ENCODE results near the gene LBX2.

The LBX2 gene

GRCh38 chr2:74499267-74499939, at the start of gene LBX2:
Gene LBX2, minus strand, starts transcription at chr2:74499603. Its CDS starts 66 bp downstream, at chr2:74499537.
- DNase-seq = no peak

- DNase-seq = no peak
These were observed 49.0 kb upstream of the LBX2 start for GRCh38 chr2:74548285-74548899.

- DNase-seq = no peak
These were observed 46.6 kb upstream of the LBX2 start for GRCh38 chr2:74546004-74546403.

- DNase-seq = no peak
These were observed 45.2 kb upstream of the LBX2 start for GRCh38 chr2:74544634-74545033.

GRCh38 chr2:74542978-74543377, 43.6 kb upstream of the LBX2 start:
- DNase-seq = no peak

GRCh38 chr2:74540291-74540690, 40.9 kb upstream of the LBX2 start:
- DNase-seq = no peak

GRCh38 chr2:74538881-74539339, 39.5 kb upstream of the LBX2 start:
- no peak for DNase-seq

- no peak for DNase-seq
These were observed 37.7 kb upstream of the LBX2 start for GRCh38 chr2:74537140-74537539.

GRCh38 chr2:74536166-74536950, 37.0 kb upstream of the LBX2 start:
- no peak for DNase-seq

GRCh38 chr2:74535440-74535965, 36.1 kb upstream of the LBX2 start:
- no peak for DNase-seq

- no peak for DNase-seq
These were observed 35.0 kb upstream of the LBX2 start for GRCh38 chr2:74534411-74534810.

- no peak for DNase-seq
These were observed 34.1 kb upstream of the LBX2 start for GRCh38 chr2:74533464-74533863.

- no peak for DNase-seq
These were observed 32.8 kb upstream of the LBX2 start for GRCh38 chr2:74532222-74532621.

GRCh38 chr2:74531666-74532065, 32.3 kb upstream of the LBX2 start:
- DNase-seq = no peak

GRCh38 chr2:74530239-74531187, 31.1 kb upstream of the LBX2 start:
- DNase-seq = peak; percentile 66

GRCh38 chr2:74529357-74530238, 30.2 kb upstream of the LBX2 start, which contains the start of the genes AUP1 and HTRA2:
Gene AUP1, minus strand, starts transcription at chr2:74529706. Its CDS starts 77 bp downstream, at chr2:74529629.
Gene HTRA2, plus strand, starts transcription at chr2:74529933. Its CDS starts 74 bp downstream, at chr2:74530007.
- DNase-seq = peak; percentile 94

GRCh38 chr2:74528600-74529356, 29.4 kb upstream of the LBX2 start:
- no peak for DNase-seq

- DNase-seq = no peak
These were observed 28.3 kb upstream of the LBX2 start for GRCh38 chr2:74527741-74528140.

- DNase-seq = no peak
These were observed 27.3 kb upstream of the LBX2 start for GRCh38 chr2:74526649-74527230.
